CMK (cell line): ENCODE measurements around the gene GOLGA1.
"Not testable (repeated sequence)": the region's sequence is repeated elsewhere in the genome, so short reads cannot be mapped to it uniquely, and the experiment has no call there.

Experiments
- DNase-seq: peaks from one replicate; pipeline ENCODE4 v3.0.0-alpha.2; 2010; ENCODE audit warnings: low read depth

Gene GOLGA1, protein sequence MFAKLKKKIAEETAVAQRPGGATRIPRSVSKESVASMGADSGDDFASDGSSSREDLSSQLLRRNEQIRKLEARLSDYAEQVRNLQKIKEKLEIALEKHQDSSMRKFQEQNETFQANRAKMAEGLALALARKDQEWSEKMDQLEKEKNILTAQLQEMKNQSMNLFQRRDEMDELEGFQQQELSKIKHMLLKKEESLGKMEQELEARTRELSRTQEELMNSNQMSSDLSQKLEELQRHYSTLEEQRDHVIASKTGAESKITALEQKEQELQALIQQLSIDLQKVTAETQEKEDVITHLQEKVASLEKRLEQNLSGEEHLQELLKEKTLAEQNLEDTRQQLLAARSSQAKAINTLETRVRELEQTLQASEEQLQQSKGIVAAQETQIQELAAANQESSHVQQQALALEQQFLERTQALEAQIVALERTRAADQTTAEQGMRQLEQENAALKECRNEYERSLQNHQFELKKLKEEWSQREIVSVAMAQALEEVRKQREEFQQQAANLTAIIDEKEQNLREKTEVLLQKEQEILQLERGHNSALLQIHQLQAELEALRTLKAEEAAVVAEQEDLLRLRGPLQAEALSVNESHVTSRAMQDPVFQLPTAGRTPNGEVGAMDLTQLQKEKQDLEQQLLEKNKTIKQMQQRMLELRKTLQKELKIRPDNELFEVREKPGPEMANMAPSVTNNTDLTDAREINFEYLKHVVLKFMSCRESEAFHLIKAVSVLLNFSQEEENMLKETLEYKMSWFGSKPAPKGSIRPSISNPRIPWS

DNA sequence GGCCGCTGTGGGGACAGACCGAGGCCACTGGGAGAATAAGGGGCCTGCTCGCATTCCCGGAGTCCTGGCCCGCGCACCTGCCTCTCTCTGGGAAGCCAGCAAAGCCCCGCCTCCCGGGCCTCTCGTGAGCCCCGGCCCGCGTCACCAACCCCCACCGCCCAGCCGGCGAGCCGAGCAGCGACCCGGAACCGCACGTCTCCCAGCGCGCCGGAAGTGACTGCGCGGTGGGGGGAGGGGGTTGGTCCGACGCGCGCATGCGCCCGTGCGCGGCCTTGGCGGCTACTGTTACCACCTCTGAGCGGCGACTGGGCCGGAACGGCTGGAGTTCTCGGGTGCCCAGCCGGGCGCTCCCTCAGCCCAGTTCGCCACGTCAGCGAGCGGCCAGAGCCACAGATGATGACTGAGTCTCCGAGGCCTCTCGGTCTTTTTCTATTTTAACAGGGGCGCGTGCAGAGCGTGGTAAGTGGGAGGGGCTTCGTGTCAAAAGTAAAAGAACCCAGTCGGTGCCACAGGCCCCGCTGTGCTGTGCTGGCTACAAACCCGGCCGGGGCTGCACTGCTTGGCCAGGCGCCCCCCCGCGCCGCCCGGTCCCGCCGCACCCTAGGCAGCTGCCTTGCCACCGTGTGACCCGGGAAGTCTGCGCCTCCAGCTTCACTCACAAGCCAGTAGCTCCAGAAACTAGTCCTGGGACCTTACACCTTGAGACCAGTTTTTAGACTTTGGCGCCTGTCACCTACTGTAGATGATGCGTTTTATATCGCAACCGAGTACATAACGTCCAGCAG lies at the start of gene GOLGA1:
Gene GOLGA1 (minus strand): TSS at position 190 of the 785 bp plus-strand sequence. CDS start 2,372 bp downstream, outside the sequence.
- DNase-seq: peak; percentile 88

DNA sequence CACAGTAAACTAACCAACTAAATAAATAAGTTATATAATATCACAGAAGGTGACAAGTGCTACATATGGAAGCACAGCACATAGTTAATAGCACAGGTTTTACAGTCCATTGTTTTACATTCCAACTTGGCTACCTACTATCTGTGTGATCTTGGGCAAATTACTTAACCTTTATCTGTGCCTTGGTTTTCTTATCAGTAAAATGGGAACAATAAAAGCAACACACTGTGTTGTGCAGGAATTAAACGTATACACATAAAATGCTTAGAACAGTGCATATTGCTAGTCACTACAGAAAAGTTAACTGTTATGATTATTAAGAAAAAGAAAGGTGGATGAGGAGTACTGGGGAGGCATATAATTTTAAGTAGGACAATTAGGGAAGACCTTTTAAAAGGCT lies 42.8 kb upstream of the GOLGA1 start:
- no peak for DNase-seq

DNA sequence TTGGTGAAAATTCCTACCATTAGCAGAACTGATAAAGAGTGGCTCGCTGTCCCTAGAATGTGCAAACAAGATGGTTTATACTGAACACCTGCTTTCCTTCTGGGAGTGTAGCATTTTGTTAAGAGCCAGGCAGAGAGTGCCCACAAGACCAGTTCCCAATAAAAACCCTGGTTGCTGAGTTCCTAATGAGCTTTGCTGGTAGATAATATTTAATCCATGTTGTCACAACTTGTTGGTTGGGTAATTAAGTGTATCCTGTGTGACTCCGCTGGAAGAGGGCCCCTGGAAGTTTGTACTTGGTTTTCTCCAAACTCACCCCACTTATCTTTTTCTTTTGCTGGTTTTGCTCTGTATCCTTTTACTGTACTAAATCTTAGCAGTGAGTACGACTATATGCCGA lies 39.5 kb upstream of the GOLGA1 start:
- no peak for DNase-seq

DNA sequence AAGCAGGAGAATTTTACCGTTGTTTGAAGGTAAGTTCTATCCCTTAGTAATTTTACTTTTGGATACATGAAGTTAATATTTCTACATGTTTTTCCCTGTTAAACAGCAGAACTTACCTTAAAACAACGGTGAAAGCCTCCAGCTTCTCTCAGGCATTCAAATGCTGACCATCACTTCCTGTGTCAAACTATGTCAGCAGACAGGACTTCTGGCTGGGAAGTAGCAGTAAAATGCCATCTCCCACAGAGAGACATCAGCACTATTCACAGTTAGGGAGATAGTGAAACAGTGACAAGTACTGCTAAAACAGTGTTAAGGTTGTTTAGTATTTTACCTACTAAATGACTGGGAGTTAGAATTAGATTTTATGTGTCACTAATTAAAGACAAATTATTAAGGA lies 34.2 kb upstream of the GOLGA1 start:
- no peak for DNase-seq

DNA sequence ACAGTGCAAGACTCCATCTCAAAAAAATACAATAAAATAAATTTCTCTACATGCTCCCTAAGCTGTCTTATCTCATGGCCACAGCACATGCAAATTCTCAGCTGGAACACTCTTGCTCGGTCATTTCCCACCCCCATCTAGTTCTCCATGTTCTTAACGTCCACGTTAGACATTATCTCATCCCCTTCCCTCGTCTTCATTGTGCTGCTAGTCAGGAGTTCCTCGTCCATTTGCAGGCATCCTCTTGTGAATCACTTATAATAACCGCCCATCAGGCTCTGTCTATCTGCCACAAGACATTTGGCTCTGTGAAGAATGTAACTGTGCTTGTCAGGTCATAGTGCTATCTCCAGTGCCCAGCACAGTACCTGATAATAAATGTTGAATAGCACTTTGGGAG lies 32.9 kb upstream of the GOLGA1 start:
- DNase-seq: peak; percentile 14

DNA sequence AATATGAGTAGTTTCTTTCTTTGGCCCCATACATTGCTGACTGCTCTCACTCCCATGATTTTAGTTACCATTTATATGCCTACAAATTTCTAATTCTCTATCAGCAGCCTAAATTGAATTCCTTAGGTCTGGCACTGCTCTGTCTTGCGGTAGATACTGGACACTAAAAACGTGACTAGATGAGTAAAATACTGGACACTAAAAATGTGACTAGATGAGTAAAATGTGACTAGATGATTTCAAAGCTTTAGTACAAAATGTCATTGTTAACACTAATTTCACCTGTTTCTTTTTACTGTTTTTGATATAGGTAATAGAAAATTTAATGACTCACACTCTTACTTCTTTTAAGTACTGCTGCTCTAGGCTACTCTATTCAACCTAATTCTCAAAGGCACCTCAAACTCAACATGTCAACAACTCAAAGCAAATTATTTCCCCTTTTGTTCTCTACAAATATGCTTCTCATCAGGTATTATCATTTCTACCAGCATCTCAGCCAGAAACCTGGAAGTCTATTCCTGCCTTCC lies 31.4 kb upstream of the GOLGA1 start:
- DNase-seq: no peak

DNA sequence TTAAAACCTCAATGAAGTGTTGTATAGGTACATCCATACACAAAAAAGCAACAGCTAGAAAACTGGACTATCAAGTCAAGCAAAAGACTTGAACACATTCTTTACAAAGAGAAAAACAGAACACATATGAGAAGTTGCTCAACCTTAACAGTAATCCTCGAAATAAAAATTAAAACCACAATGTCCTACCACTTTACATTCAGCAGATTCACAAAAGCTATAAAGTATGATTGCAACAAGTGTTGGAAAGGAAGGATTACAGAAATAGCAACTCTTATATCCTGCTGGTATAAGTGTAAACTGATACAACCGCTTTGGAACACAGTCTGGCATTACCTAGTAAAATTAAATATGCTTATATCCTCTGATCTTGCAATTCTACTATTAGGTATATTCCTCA lies 28.5 kb upstream of the GOLGA1 start:
- DNase-seq: no peak

DNA sequence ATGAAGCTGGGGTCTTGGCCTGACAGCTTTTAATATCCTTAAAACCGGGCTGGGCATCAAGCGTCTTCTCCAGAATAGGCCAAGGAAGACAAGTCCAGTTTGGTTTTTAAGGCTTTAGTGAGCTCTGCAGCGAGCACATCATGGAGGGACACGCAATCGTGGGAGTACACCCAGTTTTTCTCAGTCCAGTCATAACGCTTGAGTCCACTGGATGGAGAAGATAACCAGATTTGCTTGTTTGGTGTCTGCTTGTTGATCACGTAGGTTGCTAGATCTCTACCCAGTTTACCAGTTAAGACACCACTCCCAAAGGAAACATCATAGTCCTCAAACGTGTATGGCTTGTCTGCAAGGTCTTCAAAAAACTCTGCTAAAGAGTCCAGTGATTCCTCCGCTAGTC lies 27.4 kb upstream of the GOLGA1 start:
- DNase-seq: no peak

DNA sequence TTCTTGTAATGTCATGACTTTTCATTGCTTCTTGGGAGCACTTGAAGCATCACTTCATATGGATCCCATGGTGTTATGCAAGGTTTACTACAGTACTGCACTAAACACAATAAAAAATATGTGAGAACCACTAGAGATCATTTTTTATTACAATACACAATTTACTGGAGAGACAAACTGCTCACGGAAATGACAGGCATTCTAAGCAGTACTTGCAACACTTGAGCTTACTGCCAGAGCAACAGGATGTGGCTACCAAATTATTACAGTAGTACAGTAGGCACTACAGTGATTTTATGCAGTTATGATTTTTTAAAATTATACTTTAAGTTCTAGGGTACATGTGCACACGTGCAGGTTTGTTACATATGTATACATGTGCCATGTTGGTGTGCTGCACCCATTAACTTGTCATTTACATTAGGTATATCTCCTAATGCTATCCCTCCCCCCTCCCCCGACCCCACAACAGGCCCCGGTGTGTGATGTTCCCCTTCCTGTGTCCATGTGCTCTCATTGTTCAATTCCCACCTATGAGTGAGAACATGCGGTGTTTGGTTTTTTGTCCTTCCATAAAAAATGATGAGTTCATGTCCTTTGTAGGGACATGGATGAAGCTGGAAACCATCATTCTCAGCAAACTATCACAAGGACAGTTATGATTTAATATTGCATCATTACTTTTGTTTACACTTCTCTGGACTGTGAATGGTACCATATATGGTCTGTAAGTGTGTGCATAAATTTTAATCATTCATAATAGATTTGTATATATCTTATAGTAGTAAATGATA lies 25.1 kb upstream of the GOLGA1 start:
- not testable (repeated sequence) for DNase-seq

DNA sequence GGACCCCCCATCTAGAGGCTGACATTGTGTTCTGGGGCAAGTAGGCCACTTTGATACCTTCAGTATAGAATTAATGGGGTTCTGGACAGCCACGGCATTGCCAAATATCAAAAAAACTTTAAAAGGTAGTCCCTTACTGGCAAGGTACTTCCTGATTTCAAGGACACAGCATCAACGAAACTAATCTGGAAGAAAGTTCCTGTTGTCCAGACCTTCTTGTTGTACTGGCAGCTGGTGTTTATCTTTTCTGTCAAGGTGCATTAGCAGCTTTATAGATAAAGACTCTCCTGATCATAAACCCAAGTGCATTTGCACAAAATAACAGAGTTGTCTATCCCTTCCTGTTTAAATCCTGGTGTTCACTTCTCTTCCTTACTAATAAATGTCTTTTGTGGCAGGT lies 23.7 kb upstream of the GOLGA1 start:
- no peak for DNase-seq

DNA sequence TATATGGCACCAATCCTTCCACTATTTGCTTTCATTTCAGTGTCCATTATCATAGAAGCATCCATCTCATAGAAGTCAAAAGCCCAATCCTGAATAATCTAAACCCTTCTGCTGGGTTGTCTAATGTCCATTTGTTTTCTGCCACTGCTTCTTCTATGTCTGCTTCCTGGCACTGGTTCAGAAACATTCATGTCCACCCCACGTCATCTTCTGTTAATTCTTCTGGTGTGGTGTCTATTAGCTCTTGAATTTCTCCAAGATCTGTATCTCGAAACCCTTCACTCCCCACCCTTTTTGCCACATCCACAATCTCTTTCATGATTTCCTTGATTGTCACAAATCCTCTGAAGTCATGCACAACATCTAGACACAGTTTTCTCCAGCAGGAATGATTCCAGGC lies 23.2 kb upstream of the GOLGA1 start:
- DNase-seq: no peak

DNA sequence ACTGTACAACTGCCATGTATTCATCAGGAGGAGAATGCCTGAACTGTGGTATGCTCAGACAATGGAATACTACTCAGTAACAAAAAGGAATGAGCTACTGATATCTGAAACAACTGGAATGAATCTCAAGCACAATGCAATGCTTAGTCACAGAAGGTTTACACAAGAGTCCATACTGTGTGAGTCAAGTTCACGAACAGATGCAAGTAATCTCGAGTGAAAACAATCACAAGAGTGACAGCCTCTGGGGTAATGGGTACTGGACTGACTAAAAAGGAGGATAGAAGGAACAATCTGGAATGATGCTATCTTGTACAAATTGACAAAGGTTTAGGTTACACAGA lies 19.5 kb upstream of the GOLGA1 start:
- no peak for DNase-seq

DNA sequence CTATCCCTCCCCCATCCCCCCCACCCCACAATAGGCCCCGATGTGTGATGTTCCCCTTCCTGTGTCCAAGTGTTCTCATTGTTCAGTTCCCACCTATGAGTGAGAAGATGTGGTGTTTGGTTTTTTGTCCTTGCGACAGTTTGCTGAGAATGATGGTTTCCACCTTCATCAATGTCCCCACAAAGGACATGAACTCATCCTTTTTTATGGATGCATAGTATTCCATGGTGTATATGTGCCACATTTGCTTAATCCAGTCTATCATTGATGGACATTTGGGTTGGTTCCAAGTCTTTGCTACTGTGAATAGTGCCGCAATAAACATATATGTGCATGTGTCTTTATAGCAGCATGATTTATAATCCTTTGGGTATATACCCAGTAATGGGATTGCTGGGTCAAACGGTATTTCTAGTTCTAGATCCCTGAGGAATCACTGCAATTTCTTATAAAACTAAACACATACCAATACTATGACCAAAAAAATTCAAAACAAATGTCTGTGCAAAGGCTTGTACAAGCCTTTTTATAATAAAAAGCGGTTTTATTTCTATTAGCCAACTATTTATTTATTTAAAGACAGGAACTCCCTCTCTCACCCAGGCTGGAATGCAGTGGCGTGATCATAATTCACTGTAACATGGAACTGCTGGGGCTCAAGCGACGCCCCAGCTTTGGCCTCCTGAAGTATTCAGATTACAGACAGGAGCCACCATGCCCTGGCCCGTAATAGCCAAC lies 19.0 kb upstream of the GOLGA1 start:
- DNase-seq: not testable (repeated sequence)

DNA sequence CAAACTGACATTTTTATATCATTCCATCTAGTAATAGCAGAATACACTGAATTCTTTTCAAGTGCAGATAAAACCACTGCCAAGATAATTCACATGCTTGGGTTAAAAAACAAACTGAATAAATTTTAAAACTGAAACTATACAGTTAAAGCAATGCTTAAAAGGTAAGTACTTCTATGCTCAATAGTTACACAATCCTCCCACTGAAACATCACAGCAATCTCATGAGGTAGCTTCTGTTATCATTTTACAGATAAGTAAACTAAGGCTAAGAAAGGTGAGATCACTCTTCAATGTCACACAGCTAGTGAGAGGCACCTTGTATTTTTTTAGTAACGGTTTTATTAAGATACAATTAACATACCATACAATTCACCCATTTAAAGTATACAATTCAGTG lies 13.4 kb upstream of the GOLGA1 start:
- DNase-seq: no peak

DNA sequence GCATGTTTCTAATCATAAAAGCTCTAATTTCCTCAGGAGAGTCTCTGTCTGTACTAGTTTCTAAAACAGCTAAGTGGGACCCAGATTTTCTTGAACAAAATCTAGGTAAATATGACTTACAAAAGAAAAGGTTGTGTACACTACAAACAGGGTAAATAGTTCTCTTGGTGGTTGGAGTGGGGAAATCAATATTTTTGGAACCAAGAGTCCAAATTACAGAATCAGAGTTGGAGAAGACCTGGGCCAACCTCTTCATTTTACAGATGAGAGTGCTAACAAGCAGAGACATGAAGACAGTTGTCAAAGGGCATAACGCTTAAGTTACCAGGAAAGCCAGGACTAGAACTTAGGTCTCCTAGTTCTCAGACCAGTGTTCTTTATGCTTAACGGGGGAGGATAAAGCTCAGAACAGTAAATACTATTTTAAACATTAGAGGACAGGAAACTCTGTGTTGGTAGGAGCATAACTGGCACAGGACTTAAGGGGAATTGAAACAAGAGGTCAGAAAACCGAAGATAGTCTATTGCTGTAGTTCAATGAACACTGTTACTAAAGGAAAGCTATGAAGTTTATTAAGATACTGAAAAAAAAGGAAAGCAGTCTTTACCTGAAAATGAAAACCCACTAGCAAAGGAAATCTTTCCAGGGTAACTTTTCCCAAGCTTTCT lies 9.3 kb upstream of the GOLGA1 start:
- no peak for DNase-seq

DNA sequence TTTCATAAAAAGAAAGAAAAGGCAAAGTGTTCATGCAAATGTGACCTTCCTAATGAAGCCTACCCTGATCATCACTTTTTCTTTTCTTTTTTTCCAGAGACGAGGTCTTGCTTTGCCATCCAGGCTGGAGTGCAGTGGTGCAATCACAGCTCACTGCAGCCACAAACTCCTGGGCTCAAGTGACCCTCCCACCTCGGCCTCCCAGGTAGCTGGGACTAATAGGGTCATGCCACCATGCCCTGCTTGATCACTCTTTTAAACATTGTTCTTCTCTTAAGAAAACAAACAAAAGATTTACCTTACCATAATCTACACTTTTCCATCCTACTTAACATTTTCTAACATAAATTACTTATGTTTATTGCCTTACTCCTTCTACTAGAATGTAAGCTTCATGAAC lies 8.5 kb upstream of the GOLGA1 start:
- DNase-seq: no peak

DNA sequence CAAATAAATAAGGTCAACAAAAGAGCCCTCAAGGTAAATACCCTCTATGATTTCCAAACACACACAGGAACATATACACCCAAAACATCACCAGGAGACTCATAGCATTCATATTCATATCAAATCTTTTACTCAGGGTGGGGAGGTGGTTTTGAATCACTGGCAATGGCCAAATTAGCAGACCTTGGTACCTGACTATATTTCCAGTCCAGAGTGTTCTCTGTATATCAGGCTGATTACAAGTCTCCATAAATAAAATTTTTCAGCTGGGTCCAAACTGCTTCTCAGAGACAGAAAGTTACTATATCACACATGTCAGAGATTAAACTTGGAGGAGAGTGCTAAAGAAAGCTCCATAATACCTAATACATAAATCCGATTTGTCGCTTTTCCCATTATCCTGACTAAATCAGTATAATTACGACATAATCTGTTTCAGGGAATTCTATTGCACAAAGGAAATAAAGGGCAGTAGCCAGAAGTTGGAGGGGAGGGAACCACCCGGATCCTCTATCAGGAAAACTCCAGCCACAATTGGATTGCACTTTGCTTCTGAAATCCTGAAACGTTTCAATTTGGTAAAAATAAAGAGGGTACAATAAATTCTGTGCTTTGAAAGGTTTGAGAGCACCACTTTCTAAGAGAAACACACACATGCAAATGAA lies 7.0 kb upstream of the GOLGA1 start:
- no peak for DNase-seq

DNA sequence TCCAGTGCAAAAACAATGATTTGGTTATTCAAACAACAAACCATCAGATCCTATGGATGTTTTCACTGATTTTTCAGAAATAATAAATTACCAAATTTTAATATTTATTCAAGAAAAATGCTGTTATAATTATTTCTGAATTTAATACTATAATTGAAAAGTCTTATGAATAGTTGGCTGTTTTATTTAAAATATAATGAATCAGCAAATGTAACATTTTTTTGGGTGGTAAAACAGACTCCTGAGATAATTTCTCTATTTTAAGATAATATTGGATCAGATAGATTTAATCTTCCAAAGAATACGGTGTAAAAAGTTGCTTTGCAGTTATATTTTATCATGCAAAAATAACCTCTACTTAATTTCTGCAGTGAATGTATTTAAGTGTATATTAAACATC lies 5.3 kb upstream of the GOLGA1 start:
- DNase-seq: no peak

DNA sequence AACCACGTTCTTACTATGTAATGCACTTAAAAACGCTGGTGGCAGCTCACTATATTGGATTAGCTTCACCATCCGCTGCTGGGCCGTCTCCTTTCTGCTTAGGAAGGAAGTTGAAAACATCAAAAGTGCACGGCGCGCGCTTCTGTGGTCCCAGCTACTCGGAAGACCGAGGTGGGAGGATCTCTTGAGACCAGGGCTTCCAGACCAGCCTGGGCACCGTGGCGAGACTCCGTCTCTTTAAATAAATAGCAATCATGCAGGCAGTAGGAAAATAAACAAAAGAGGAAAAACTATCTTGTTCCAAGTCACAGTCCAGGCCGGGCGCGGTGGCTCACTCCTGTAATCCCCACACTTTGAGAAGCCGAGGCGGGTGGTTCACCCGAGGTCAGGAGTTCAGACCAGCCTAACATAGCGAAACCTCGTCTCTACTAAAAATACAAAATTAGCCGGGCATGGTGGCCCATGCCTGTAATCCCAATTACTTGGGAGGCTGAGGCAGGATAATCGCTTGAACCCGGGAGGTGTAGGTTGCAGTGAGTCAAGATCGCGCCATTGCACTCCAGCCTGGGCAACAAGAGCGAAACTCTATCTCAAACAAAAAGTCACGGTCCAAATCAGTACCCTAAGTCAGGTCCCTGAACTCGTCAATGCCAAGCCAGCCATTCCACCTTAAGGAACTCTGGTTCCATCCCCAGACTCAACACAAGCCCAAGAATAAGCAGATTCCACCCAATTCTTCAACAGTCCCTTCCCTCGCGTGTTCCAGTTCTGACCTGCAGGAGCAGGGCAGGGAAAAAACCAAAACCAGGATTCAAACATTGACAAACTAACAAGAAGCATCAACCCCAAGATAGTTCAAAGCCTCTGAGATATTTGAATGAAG lies 1.0 kb upstream of the GOLGA1 start:
- DNase-seq: peak; percentile 9
